ENCODE data around the gene SERTAD2. TPM values are rescaled to one million over a fixed set of nuclear protein-coding genes. Genes with fewer than 3 reads are reported as not detected.

SERTAD2 gene
- total and polyA plus RNA-seq, 5 donors, result 8.2 to 25.4 (median 19.7) TPM

DNA sequence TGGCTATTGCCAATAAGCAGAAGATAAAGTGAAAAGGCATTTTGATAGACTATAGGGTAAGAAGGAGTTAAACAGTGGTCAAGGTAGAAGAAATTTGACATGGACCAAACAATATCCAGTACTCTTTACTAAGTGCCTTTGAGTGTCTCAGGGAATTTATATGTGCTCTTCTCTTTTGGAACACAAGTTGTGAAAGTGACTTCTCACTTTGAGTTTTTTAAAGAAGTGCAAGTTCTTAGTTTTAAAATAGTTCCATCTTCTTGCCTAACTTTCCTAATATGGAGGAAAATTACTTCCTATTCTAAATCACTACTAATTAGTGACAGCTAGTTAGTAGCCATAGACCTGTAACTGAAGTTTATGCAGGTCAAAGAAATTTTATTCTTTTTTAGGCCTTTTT lies 66.2 kb downstream of the SERTAD2 start:
- Histone ChIP-seq H3K27ac (ENCODE audit: low read length) (no peak overlapping the region), H3K9me3 (ENCODE audit: control insufficient read depth, low read length) (no peaks in the 10 kb centered on the region), H3K27me3 (ENCODE audit: control insufficient read depth, insufficient read depth) (no peaks in the 10 kb centered on the region), H3K4me1 (ENCODE audit: control insufficient read depth, insufficient read depth, low read length) (peaks cover 1% of the 10 kb centered on the region), H3K4me3 (ENCODE audit: low read length) (no peak overlapping the region)
- ATAC-seq, result no peak
- no peak for DNase-seq
- intact Hi-C loops (cut with DNase I), result loop anchor here in 2 of 4 donors (2.0 to 5.0 kb wide), 2 partner anchors 280 to 285 kb away; no protein-coding TSS in a partner anchor

- WGBS, result 48% methylated on average over 6 of the region's 6 CpGs
- Histone ChIP-seq H3K27ac (ENCODE audit: low read length) (no peak overlapping the region), H3K4me1 (ENCODE audit: control insufficient read depth, insufficient read depth, low read length) (peaks cover 1% of the 10 kb centered on the region), H3K9me3 (ENCODE audit: control insufficient read depth, low read length) (no peaks in the 10 kb centered on the region), H3K4me3 (ENCODE audit: low read length) (no peak overlapping the region), H3K27me3 (ENCODE audit: control insufficient read depth, insufficient read depth) (no peaks in the 10 kb centered on the region)
- intact Hi-C loops (cut with DNase I), result loop anchor here in 2 of 4 donors (2.0 to 5.0 kb wide), 2 partner anchors 280 to 286 kb away; no protein-coding TSS in a partner anchor
- DNase-seq (no peak), ATAC-seq (peak; percentile 66 to 70)
Measured at GRCh38 chr2:64586883-64587481, 66.7 kb downstream of the SERTAD2 start.

GRCh38 chr2:64586054-64586453 lies 67.7 kb downstream of the SERTAD2 start:
- ATAC-seq, result no peak

DNA sequence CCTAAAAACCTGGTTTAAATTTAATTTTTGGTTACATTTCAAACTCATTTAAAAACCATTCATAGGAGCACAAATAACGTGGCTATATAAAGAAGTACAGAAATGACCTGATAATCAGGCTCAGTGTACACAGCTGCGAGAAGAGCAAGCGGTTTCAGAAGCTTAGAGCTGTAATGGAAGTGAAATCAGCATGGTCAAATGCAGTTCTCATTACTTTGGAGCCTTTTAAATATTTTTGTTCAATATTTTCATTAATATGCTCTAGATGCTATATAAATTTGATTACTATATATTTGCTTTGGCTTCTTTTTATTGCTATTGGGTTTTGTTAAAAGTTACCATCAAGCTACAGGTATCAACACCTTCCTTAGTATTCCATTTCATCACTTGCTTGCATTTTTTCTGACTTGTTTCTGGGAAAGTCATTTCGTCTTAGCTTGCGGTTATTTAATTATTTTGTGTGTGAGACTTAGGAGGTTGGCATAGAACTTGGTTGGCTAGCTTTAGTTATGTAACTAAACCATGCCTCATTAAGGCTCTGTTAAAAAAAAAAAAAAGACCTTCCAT lies 70.9 kb downstream of the SERTAD2 start:
- Histone ChIP-seq H3K4me1 (ENCODE audit: control insufficient read depth, insufficient read depth, low read length) (no peaks in the 10 kb centered on the region), H3K27ac (ENCODE audit: low read length) (no peak overlapping the region), H3K9me3 (ENCODE audit: control insufficient read depth, low read length) (no peaks in the 10 kb centered on the region), H3K27me3 (ENCODE audit: control insufficient read depth, insufficient read depth) (no peaks in the 10 kb centered on the region), H3K4me3 (ENCODE audit: low read length) (no peak overlapping the region)
- WGBS, result 83% methylated on average over 5 of the region's 5 CpGs
- no peak for ATAC-seq
- intact Hi-C loops (cut with DNase I), result no loop called here
- no peak for DNase-seq

More at GRCh38 chr2:64586054-64586453, 67.7 kb downstream of the SERTAD2 start:
- Histone ChIP-seq H3K27me3 (ENCODE audit: control insufficient read depth, insufficient read depth) (no peaks in the 10 kb centered on the region), H3K4me3 (ENCODE audit: low read length) (no peak overlapping the region), H3K4me1 (ENCODE audit: control insufficient read depth, insufficient read depth, low read length) (no peaks in the 10 kb centered on the region), H3K27ac (ENCODE audit: low read length) (no peak overlapping the region), H3K9me3 (ENCODE audit: control insufficient read depth, low read length) (no peaks in the 10 kb centered on the region)
- DNase-seq, result no peak
- intact Hi-C loops (cut with DNase I), result loop anchor here in 2 of 4 donors (2.0 to 5.0 kb wide), 2 partner anchors 281 to 287 kb away; no protein-coding TSS in a partner anchor
- WGBS, result 89% methylated on average over 4 of the region's 4 CpGs

- Histone ChIP-seq H3K4me3 (ENCODE audit: low read length) (no peak overlapping the region), H3K9me3 (ENCODE audit: control insufficient read depth, low read length) (no peaks in the 10 kb centered on the region), H3K27ac (ENCODE audit: low read length) (no peak overlapping the region), H3K27me3 (ENCODE audit: control insufficient read depth, insufficient read depth) (no peaks in the 10 kb centered on the region), H3K4me1 (ENCODE audit: control insufficient read depth, insufficient read depth, low read length) (no peaks in the 10 kb centered on the region)
- WGBS, result 98% methylated on average over 1 of the region's 1 CpG
- intact Hi-C loops (cut with DNase I), result no loop called here
- DNase-seq, result no peak
- ATAC-seq, result no peak
Measured at GRCh38 chr2:64581777-64582539, 71.8 kb downstream of the SERTAD2 start.

Other genes with a start within 250 kb of the SERTAD2 start
- 10 to 100 TPM; 11.5 to 19.1 (median 14.6) TPM for gene LGALSL, start 199.8 kb downstream of the SERTAD2 start, total RNA-seq
- gene LGALSL, start 199.8 kb downstream of the SERTAD2 start, polyA plus RNA-seq, result 8.1 TPM
- gene AFTPH, start 129.6 kb downstream of the SERTAD2 start, total RNA-seq, result 10 to 100 TPM; 12.4 to 16.3 (median 14.6) TPM
- 9.4 TPM for gene AFTPH, start 129.6 kb downstream of the SERTAD2 start, polyA plus RNA-seq

Data from right cardiac atrium (tissue), 5 donors.